HS-5 (cell line): ENCODE results near the gene TGFBR3.

Source experiments
- DNase-seq: peaks from one replicate; pipeline ENCODE4 v3.0.0-alpha.2; 2012; ENCODE audit warnings: low read depth

Gene TGFBR3

GRCh38 chr1:91777630-91778300 is 108.2 kb downstream of the TGFBR3 start:
- DNase-seq = no peak

- no peak for DNase-seq
Measured at GRCh38 chr1:91777196-91777595, 108.8 kb downstream of the TGFBR3 start.

GRCh38 chr1:91776068-91776794 is 109.7 kb downstream of the TGFBR3 start:
- DNase-seq = no peak

GRCh38 chr1:91775227-91775626 is 110.7 kb downstream of the TGFBR3 start:
- DNase-seq = no peak

- peak; percentile 60 for DNase-seq
Measured at GRCh38 chr1:91774520-91775203, 111.3 kb downstream of the TGFBR3 start.

- DNase-seq = no peak
Measured at GRCh38 chr1:91771717-91772116, 114.2 kb downstream of the TGFBR3 start.

GRCh38 chr1:91770667-91771268 is 115.2 kb downstream of the TGFBR3 start:
- DNase-seq = no peak

- DNase-seq = no peak
Measured at GRCh38 chr1:91769742-91770141, 116.2 kb downstream of the TGFBR3 start.

- peak; percentile 40 for DNase-seq
Measured at GRCh38 chr1:91768786-91769725, 116.9 kb downstream of the TGFBR3 start.

- DNase-seq = no peak
Measured at GRCh38 chr1:91768120-91768519, 117.8 kb downstream of the TGFBR3 start.

GRCh38 chr1:91766883-91767282 is 119.1 kb downstream of the TGFBR3 start:
- DNase-seq = no peak

- DNase-seq = no peak
Measured at GRCh38 chr1:91765880-91766443, 120.0 kb downstream of the TGFBR3 start.

GRCh38 chr1:91765293-91765692 is 120.7 kb downstream of the TGFBR3 start:
- DNase-seq = no peak

- DNase-seq = no peak
Measured at GRCh38 chr1:91764471-91765115, 121.4 kb downstream of the TGFBR3 start.

GRCh38 chr1:91763252-91763651 is 122.7 kb downstream of the TGFBR3 start:
- DNase-seq = no peak

- DNase-seq = no peak
Measured at GRCh38 chr1:91761295-91761721, 124.6 kb downstream of the TGFBR3 start.

GRCh38 chr1:91760512-91760911 is 125.4 kb downstream of the TGFBR3 start:
- no peak for DNase-seq

GRCh38 chr1:91759076-91759475 is 126.9 kb downstream of the TGFBR3 start:
- no peak for DNase-seq

GRCh38 chr1:91757763-91758460 is 128.0 kb downstream of the TGFBR3 start:
- DNase-seq = no peak

GRCh38 chr1:91755702-91756287 is 130.2 kb downstream of the TGFBR3 start:
- DNase-seq = no peak
